WERI-Rb-1 (cell line): Measurements from ENCODE around the gene PRDM11.

Experiments
- DNase-seq: peaks from one replicate; pipeline ENCODE4 v3.0.0-alpha.2; 2020
- H3K27ac ChIP-seq: fragments of 250-450 bp; sonication (Bioruptor Pico); 2 replicates; pipeline ENCODE4 v1.5.1; 2020; ENCODE audit warnings: mild to moderate bottlenecking, moderate library complexity
- H3K27me3 ChIP-seq: fragments of 250-450 bp; sonication (Bioruptor Pico); 2 replicates; pipeline ENCODE4 v1.5.1; 2021; ENCODE audit warnings: mild to moderate bottlenecking, low read depth, moderate library complexity; ENCODE audit not compliant: insufficient read depth, severe bottlenecking
- H3K36me3 ChIP-seq: fragments of 250-450 bp; sonication (Bioruptor Pico); 2 replicates; pipeline ENCODE4 v1.5.1; 2020; ENCODE audit warnings: mild to moderate bottlenecking, moderate library complexity
- H3K4me3 ChIP-seq: 2 replicates; pipeline ENCODE4 v1.5.1; 2011; ENCODE audit warnings: low read depth, mild to moderate bottlenecking, control low read depth, low read length
- H3K9me3 ChIP-seq: fragments of 250-450 bp; sonication (Bioruptor Pico); 2 replicates; pipeline ENCODE4 v1.5.1; 2021; ENCODE audit warnings: mild to moderate bottlenecking, moderate library complexity; ENCODE audit not compliant: severe bottlenecking
- CTCF ChIP-seq: IDR thresholded peaks from 2 replicates; pipeline ENCODE4 v1.5.1; 2011; ENCODE audit warnings: low read depth, mild to moderate bottlenecking, control low read depth, inconsistent platforms, low read length

The PRDM11 gene

GRCh38 chr11:45212566-45213315 lies 66.3 kb downstream of the PRDM11 start:
- Histone ChIP-seq H3K27ac (no peak overlapping the region), H3K27me3 (no peaks in the 10 kb centered on the region), H3K36me3 (peaks cover 3% of the 10 kb centered on the region), H3K9me3 (no peaks in the 10 kb centered on the region), H3K4me3 (no peak overlapping the region)
- TF ChIP-seq CTCF, result peak; percentile 83
- DNase-seq, result peak; percentile 45

GRCh38 chr11:45213316-45213665 lies 66.9 kb downstream of the PRDM11 start:
- no peak overlapping the region for H3K27ac ChIP-seq
- no peak for TF ChIP-seq CTCF
- H3K27me3 ChIP-seq, result no peaks in the 10 kb centered on the region
- no peaks in the 10 kb centered on the region for H3K9me3 ChIP-seq
- no peak for DNase-seq
- no peak overlapping the region for H3K4me3 ChIP-seq
- H3K36me3 ChIP-seq, result peaks cover 3% of the 10 kb centered on the region

GRCh38 chr11:45213717-45214116 lies 67.3 kb downstream of the PRDM11 start:
- Histone ChIP-seq H3K4me3 (no peak overlapping the region), H3K9me3 (no peaks in the 10 kb centered on the region), H3K27ac (peak overlapping the region; percentile 48), H3K27me3 (no peaks in the 10 kb centered on the region), H3K36me3 (peaks cover 3% of the 10 kb centered on the region)
- TF ChIP-seq CTCF, result no peak
- DNase-seq, result no peak

GRCh38 chr11:45215098-45215865 lies 68.8 kb downstream of the PRDM11 start:
- no peaks in the 10 kb centered on the region for H3K9me3 ChIP-seq
- peaks cover 3% of the 10 kb centered on the region for H3K36me3 ChIP-seq
- TF ChIP-seq CTCF, result no peak
- no peak overlapping the region for H3K27ac ChIP-seq
- no peaks in the 10 kb centered on the region for H3K27me3 ChIP-seq
- no peak for DNase-seq
- no peak overlapping the region for H3K4me3 ChIP-seq

GRCh38 chr11:45216031-45216430 lies 69.6 kb downstream of the PRDM11 start:
- no peak overlapping the region for H3K4me3 ChIP-seq
- H3K27ac ChIP-seq, result no peak overlapping the region
- peaks cover 3% of the 10 kb centered on the region for H3K36me3 ChIP-seq
- no peaks in the 10 kb centered on the region for H3K9me3 ChIP-seq
- DNase-seq, result no peak
- no peaks in the 10 kb centered on the region for H3K27me3 ChIP-seq
- no peak for TF ChIP-seq CTCF

- Histone ChIP-seq H3K36me3 (peaks cover 3% of the 10 kb centered on the region), H3K27me3 (no peaks in the 10 kb centered on the region), H3K9me3 (no peaks in the 10 kb centered on the region), H3K27ac (no peak overlapping the region), H3K4me3 (no peak overlapping the region)
- TF ChIP-seq CTCF, result no peak
- DNase-seq, result no peak
Measured at GRCh38 chr11:45216901-45217300, 70.5 kb downstream of the PRDM11 start.
